HG02840 (cell line): ENCODE data around the gene RAC3.

Experiments
- ATAC-seq: cut with Tn5 transposase; IDR thresholded peaks from one replicate; pipeline ENCODE4 v1.9.1; 2021; ENCODE audit warnings: mild to moderate bottlenecking, moderate library complexity, moderate number of reproducible peaks; ENCODE audit not compliant: unreplicated experiment, low FRiP score

Gene RAC3

DNA sequence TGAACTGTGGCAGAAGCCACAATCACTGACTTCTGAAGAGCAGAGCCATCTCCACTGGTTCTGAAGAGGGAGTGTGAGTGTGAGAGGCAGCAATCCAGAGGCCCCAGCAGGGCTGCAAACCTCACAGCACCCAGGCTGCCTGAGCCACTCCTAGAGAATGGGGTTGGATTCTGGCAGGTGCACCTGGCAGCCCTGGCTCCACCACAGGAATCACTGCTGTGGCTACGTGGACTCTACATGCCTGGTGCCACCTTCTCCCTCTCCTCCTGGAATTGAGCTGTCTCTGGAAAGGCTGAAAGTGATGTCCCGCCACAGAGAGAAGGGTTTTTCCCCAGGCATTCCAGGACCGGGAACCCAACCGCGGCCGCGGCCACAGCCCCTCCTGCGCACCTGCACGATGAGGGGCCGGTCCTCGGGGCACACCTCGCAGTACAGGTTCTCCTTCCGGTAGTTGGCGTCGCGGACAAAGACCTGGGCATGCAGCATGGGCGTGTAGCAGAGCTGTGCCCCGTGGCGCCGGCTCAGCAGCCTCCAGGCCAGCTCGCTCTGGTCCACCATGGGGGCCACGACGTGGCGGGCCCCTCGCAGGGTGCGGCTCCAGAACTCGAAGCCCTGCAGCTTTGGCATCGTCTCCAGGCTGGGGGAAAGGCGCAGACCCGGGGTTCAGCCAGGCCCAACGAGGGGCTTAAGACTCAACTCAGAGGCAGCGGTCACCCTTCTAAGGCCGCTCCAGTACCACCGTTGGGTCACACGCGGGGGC is 33.1 kb downstream of the RAC3 start:
- no peak for ATAC-seq

DNA sequence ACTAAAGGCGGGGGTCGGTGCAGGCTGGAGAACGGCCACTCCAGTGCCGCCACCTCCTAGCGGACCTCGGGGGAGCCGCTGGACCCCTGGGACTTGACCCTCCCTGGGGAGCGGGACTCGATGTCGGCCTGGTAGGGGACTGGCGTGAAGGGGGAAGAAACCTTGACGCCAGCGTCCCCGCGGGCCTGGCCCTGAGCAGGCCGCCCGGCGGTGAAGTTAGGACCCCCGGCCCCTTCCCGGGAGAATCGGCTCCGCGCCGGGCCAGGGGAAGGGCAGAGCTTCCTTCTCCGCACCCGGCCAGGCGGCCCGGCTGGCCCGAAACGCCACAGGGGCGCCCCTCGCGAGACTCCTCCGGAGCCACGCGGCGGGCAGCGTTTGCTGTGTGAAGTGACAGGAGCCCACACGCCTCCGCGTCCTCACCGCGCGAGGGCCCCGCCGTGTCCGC is 33.7 kb downstream of the RAC3 start:
- ATAC-seq = no peak

DNA sequence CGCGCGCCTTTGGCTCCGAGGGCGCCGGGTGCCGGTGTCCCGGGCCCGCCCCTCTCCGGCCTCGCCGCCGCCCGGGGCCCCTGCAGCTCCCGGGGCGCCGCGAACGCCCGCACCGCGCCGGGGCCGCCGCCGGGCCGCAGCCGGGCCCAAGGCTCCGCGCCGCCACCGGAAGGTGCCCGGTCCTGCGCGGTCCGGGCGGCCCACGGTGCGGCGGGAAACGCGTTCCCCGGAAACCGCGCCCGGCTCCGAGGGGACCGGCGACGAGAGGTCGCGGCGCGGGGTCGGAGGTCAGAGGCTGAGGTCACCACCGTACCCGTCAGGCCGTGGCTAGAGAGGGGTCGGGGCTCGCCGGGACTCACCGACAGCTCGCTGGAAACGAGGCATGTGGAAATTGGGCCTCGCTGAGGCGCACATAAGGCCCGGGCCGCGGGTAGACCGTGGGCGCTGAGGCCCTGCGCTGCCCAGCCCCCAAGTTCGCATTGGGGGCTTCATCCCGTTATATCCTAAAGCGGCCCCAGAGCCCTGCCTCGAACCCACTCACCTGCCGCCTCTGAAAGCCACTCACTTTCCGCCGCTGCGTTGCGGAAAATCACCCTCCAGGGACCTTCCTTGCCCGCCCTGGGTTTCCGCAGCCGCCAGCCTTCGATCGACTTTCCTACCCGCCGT is 34.3 kb downstream of the RAC3 start, which contains the start of gene DUS1L:
DUS1L (minus strand) TSS at position 167 of the 666 bp plus-strand sequence. CDS start 745 bp downstream, outside the sequence.
- no peak for ATAC-seq

DNA sequence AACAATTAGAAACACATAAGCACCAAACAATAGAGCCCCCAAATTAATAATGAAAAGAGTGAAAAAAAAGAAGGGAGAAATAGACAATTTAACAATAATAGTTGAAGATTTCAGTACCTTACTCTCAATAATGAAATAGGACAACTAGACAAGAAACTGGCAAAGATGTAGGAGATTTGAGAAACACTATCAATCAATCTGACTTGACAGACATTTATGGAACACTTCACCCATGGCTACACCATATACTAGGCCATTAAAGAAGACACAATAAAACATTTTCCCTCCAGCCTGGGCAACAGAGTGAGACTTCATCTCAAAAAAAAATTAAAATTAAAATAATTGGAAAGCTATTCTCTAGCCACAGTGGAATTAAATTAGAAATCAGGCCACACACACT is 39.1 kb downstream of the RAC3 start:
- ATAC-seq = no peak

DNA sequence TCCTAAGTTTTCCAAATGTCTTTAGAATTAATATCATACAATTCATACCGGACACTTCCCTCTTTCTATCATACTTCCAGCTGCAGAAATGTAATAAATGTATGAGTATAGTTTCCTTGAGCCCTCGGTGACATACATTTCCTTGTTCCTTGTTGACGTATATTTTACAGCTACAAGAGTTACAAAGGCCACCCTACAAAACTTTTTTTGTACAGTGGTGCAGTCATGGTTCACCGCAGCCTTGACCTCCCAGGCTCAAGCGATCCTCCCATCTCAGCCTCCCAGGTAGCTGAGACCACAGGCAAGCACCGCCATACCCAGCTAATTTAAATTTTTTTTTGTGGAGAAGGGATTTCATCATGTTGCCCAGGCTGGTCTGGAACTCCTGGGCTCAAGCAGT is 41.3 kb downstream of the RAC3 start:
- ATAC-seq = no peak

DNA sequence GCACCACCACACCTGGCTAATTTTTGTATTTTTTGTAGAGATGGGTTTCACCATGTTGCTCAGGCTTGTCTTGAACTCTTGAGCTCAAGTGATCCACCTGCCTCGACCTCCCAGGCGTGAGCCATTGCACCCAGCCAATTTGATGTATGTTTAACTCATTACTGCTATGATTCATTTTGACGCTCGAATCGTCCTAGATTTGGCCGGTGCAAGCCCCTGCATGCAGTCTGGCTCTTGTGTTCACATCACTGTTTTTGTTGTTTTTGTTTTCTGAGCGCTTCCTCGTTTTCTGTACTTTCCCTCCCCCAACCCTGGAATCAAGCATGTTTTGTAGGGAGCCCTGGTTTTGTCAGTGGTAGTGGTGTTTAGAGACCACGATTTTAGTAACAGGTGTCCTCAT is 42.0 kb downstream of the RAC3 start:
- no peak for ATAC-seq

- no peak for ATAC-seq
Measured at GRCh38 chr17:82076018-82076784, 44.7 kb downstream of the RAC3 start.

GRCh38 chr17:82076785-82077591 is 45.5 kb downstream of the RAC3 start:
- no peak for ATAC-seq

DNA sequence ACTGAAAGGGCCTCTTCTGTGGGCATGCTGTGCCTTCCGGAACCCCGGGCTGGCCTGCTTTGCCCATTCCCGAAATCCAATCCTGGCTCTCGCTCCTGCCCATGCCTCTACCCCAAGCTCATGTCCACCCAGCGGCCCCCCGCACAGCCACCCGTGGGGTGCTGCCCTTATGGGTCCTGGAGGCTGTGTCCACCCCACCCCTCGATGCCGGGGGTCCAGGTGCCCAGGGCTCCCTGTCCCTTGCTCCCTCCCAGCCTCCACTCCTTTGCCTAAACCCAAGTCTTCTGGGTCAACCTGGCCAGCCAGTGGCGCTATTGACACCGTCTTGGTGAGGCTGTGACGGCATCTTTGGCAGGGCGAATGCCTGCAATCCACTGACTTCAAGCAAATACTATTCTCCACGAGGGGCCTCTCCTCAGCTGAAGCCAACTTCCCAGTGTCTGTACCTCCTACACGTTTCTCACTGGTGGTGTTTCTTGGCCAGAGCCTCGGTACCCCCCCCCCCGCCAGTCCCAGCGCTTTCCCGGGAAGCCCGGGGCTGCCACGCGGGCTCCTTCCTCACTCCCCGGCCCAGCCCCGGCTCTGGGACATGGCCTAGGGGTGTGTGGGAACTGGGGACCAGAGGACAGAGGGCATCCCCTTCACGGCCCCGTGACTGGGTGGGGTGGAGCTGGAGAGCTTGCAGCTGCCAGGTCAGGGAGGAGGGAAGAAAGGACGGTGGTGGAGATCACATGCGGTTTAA is 46.3 kb downstream of the RAC3 start:
- no peak for ATAC-seq

- ATAC-seq = no peak
Measured at GRCh38 chr17:82078433-82078832, 47.0 kb downstream of the RAC3 start.

GRCh38 chr17:82079001-82079677 is 47.7 kb downstream of the RAC3 start:
- ATAC-seq = no peak

GRCh38 chr17:82080048-82080788 is 48.7 kb downstream of the RAC3 start:
- no peak for ATAC-seq

GRCh38 chr17:82080789-82081464 is 49.4 kb downstream of the RAC3 start:
- ATAC-seq = no peak

- ATAC-seq = no peak
Measured at GRCh38 chr17:82081546-82081945, 50.1 kb downstream of the RAC3 start.

DNA sequence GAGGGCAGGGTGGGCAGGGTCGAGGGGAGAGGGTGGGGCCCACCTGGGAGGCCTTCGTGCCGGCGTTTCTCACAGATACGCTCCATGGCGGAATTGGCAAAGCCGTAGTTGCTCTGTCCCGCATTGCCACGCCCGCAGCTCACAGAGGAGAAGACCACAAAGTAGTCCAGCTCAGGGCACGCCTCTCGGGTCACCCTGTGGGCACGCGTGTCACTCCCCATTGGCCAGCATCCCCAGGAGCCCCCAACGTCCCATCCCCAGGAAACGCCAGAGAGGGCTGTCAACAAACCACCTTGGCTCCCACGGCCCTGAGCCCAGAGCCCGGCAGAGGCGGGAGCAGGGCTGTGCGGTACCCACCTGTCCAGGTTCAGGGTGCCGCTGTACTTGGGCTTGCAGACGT is 50.5 kb downstream of the RAC3 start:
- ATAC-seq = no peak

- no peak for ATAC-seq
Measured at GRCh38 chr17:82082456-82082855, 51.0 kb downstream of the RAC3 start.

DNA sequence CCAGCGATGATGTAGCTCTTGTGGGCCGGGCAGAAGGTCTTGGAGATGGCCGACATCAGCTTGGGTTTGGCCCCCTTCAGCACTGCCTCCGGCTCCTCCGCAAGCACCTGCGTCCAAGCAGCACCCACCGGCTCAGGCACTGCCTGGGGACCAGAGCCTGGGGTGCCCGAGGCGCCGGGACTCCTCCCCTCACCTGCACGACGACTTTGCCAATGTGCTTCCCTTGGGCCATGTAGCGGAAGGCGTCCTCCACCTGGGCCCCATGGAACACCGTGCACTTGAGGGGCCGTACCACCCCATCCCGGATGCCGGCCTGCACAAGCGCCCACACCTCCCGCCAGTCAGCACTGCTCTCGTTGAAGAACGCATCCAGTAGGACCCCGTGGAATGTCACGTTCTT is 51.5 kb downstream of the RAC3 start:
- ATAC-seq = no peak
